ENCODE measurements around the gene CPVL. TPM values are rescaled to one million over a fixed set of nuclear protein-coding genes. Genes with fewer than 3 reads are reported as not detected.

The CPVL gene
- total and polyA plus RNA-seq, 10 donors, result 18.7 to 259 (median 130) TPM

DNA sequence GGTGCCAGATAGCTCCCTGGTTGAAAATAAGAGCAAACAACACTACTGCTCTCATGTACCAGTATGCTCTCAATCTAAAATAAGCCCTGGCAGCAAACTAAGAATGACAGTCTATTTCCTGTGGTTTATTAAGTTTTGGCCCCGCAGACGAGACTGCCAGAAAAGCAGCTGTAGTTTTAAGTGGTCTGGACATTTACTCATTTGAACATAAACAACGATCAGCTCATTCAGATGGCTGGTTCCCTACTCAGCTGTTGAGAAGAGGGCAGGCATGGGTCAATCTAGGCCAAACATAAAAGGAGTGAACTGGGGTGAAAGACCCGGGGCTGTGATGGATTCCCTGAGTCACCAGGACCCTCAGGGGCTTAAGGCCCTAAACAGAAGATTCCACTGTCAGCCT lies 192.7 kb downstream of the CPVL start:
- no peak for DNase-seq
- Histone ChIP-seq H3K27ac (peak overlapping the region in 7 of 8 donors; percentile 16 to 89 (median 62)), H3K36me3 (no peaks in the 10 kb centered on the region), H3K4me3 (no peak overlapping the region), H3K9me3 (no peaks in the 10 kb centered on the region), H3K27me3 (replicated peaks in 1 of 7) (peaks cover 10 to 53% (median 37%) of the 10 kb centered on the region in 7 donors), H3K4me1 (peaks cover 16 to 58% (median 43%) of the 10 kb centered on the region in 6 donors)
- intact Hi-C loops (cut with DNase I; ENCODE audit: low total_unique reads), result loop anchor here (10.0 kb wide), 1 partner anchor 151 kb away; no protein-coding TSS in a partner anchor
- 13 to 26% (median 19%) methylated on average over 4 of the region's 4 CpGs for WGBS, 5 donors
- TF ChIP-seq POLR2A (IDR thresholded peaks at IDR 0.05), result no peak
- no peak for TF ChIP-seq CTCF (IDR thresholded peaks at IDR 0.05 in 8 of 11, conservative IDR thresholded peaks at IDR 0.05 in 3 of 11)
- no peak for TF ChIP-seq POLR2AphosphoS5 (IDR thresholded peaks at IDR 0.05)

Other genes starting within 250 kb of the CPVL start
- gene TRIL, start 188.2 kb downstream of the CPVL start, total RNA-seq, result 10 to 100 TPM in 1 of 7 donors, 1 to 10 TPM in 6; 1.0 to 10.0 (median 6.7) TPM
- gene TRIL, start 188.2 kb downstream of the CPVL start, polyA plus RNA-seq, result under 1 TPM; 0.33 to 0.96 (median 0.42) TPM
- gene CHN2, start 48.2 kb upstream of the CPVL start, total RNA-seq, result 10 to 100 TPM; 20.0 to 52.0 (median 35.3) TPM
- 1 to 10 TPM; 4.2 to 8.2 (median 4.6) TPM for gene CHN2, start 48.2 kb upstream of the CPVL start, polyA plus RNA-seq